ENCODE measurements around the gene RNF112. TPM values are rescaled to one million over a fixed set of nuclear protein-coding genes. Genes with fewer than 3 reads are reported as not detected.

RNF112 gene
- total RNA-seq, 1 donor from 2014 or later = 8.6 TPM

DNA sequence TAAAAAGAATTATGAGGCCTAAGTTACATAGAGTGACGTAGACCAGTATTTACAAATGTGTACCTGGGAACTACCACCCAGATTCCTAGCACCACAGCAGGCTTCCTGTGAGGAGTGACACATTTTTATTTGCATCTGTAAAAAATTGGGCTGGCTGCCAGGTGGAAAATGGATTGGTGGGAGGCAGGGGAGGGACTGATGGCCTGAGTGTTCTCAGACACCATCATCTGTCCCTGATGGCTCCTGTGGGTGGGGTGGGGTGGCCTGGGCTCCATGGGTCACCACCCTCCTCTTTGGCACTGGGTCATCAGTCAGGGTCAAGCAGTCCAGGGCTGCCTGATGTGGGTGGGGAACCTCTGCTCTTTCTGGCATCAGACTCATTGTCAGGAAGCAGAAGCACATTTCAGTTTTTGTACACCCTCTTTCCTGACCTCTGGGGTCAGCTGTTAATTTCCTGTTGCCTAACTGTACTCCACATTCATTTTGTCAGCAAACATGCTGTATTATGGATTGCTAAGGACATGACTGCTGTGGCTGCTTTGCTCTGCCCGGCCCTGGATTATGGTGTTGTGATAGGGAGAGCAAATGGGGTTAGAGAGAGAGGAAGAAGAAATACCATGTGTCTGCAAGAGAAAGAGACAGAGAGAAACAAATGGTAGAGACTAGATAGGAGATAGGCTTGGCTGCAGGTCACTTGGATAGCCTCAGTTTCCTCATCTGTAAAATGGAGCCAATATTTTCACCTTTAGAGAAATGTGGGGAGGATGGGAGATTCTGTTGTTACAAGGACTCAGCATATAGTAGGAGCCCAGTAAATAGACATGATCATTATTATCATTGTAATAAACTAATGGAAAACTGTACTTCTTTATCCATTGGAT is 12.5 kb upstream of the RNF112 start:
- no peaks in the 10 kb centered on the region for H3K36me3 Mint-ChIP-seq (ENCODE audit: unreplicated experiment)
- H3K27me3 Mint-ChIP-seq (ENCODE audit: unreplicated experiment) = peaks cover 1% of the 10 kb centered on the region
- H3K9me3 Mint-ChIP-seq (ENCODE audit: unreplicated experiment) = no peaks in the 10 kb centered on the region
- H3K4me3 Mint-ChIP-seq (ENCODE audit: unreplicated experiment) = no peak overlapping the region
- no peak overlapping the region for H3K27ac Mint-ChIP-seq (ENCODE audit: unreplicated experiment)
- no peak for TF ChIP-seq CTCF (IDR thresholded peaks at IDR 0.05; ENCODE audit: partially characterized antibody, unreplicated experiment)
- peaks cover 9% of the 10 kb centered on the region for H3K4me1 Mint-ChIP-seq (ENCODE audit: low read depth, unreplicated experiment)
- DNase-seq = no peak

DNA sequence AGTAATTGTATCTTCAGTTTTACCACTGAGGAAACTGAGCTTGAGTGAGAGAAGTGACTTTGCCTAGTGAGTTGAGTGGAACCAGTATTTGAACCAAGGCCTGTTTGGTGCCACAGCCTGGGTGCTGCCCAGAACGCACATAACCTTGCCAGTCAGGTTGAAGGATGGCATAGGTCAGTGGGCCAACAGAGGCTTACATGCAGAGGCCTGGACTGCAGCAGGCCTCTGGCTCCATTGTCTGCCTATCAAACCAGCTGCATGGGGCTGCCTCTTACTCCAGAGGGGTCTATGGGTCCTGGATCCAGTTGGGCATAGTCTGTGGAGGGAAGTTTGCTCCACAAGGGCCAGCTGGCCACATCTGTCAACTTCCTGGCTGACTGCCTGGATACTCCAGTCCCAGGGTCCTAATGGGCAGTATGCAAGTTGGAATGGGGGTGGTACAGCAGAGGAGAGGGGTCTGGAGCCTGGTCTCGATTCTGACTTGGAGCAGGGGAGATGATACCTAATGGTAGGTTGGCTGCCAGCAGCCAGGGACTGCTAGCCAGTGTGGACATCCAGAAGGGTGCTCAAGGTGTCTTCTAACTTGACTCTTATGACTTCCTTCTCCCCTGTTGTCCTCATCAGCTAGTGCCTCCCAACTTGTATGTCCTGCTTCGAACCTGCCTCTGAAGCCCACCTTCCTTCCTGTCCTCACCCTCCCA is 11.1 kb upstream of the RNF112 start:
- Mint-ChIP-seq H3K36me3 (ENCODE audit: unreplicated experiment) (no peaks in the 10 kb centered on the region), H3K4me3 (ENCODE audit: unreplicated experiment) (no peak overlapping the region)

GRCh38 chr17:19401321-19402010 is 9.6 kb upstream of the RNF112 start:
- H3K4me3 Mint-ChIP-seq (ENCODE audit: unreplicated experiment) = no peak overlapping the region
- peaks cover 2% of the 10 kb centered on the region for H3K9me3 Mint-ChIP-seq (ENCODE audit: unreplicated experiment)
- H3K27me3 Mint-ChIP-seq (ENCODE audit: unreplicated experiment) = no peaks in the 10 kb centered on the region

More for the DNA sequence above, 11.1 kb upstream of the RNF112 start:
- H3K27ac Mint-ChIP-seq (ENCODE audit: unreplicated experiment) = no peak overlapping the region
- H3K4me1 Mint-ChIP-seq (ENCODE audit: low read depth, unreplicated experiment) = peaks cover 9% of the 10 kb centered on the region
- H3K27me3 Mint-ChIP-seq (ENCODE audit: unreplicated experiment) = peaks cover under 1% of the 10 kb centered on the region
- no peak for DNase-seq
- peaks cover 2% of the 10 kb centered on the region for H3K9me3 Mint-ChIP-seq (ENCODE audit: unreplicated experiment)
- no peak for TF ChIP-seq CTCF (IDR thresholded peaks at IDR 0.05; ENCODE audit: partially characterized antibody, unreplicated experiment)

GRCh38 chr17:19402171-19402570 is 8.9 kb upstream of the RNF112 start:
- no peak for TF ChIP-seq CTCF (IDR thresholded peaks at IDR 0.05; ENCODE audit: partially characterized antibody, unreplicated experiment)
- H3K27me3 Mint-ChIP-seq (ENCODE audit: unreplicated experiment) = peaks cover 2% of the 10 kb centered on the region
- no peak overlapping the region for H3K4me3 Mint-ChIP-seq (ENCODE audit: unreplicated experiment)
- H3K4me1 Mint-ChIP-seq (ENCODE audit: low read depth, unreplicated experiment) = peaks cover 9% of the 10 kb centered on the region
- DNase-seq = no peak
- peaks cover 2% of the 10 kb centered on the region for H3K9me3 Mint-ChIP-seq (ENCODE audit: unreplicated experiment)
- H3K27ac Mint-ChIP-seq (ENCODE audit: unreplicated experiment) = no peak overlapping the region
- no peaks in the 10 kb centered on the region for H3K36me3 Mint-ChIP-seq (ENCODE audit: unreplicated experiment)

More at GRCh38 chr17:19401321-19402010, 9.6 kb upstream of the RNF112 start:
- H3K36me3 Mint-ChIP-seq (ENCODE audit: unreplicated experiment) = no peaks in the 10 kb centered on the region
- H3K4me1 Mint-ChIP-seq (ENCODE audit: low read depth, unreplicated experiment) = peaks cover 9% of the 10 kb centered on the region
- no peak overlapping the region for H3K27ac Mint-ChIP-seq (ENCODE audit: unreplicated experiment)
- TF ChIP-seq CTCF (IDR thresholded peaks at IDR 0.05; ENCODE audit: partially characterized antibody, unreplicated experiment) = no peak
- DNase-seq = no peak
